H7 (cell line): ENCODE data around the gene IL3. TPM values are rescaled to one million over a fixed set of nuclear protein-coding genes. Genes with fewer than 3 reads are reported as not detected.

ENCODE experiments used
- DNase-seq: peaks from one replicate; pipeline ENCODE4 v3.0.0; 2012
- H3K27me3 ChIP-seq: 2 replicates; pipeline ENCODE4 v1.6.0; 2011; ENCODE audit warnings: mild to moderate bottlenecking, low read length; ENCODE audit not compliant: control insufficient read depth, insufficient read depth
- H3K36me3 ChIP-seq: replicated peaks from 2 replicates; pipeline ENCODE4 v1.5.1; 2011; ENCODE audit warnings: low read length; ENCODE audit not compliant: control insufficient read depth, insufficient read depth
- H3K4me3 ChIP-seq: 2 replicates; pipeline ENCODE4 v1.5.1; 2011; ENCODE audit warnings: low read depth, mild to moderate bottlenecking, control low read depth, low read length, moderate library complexity; ENCODE audit not compliant: insufficient read depth
- total RNA-seq: library from RNA; depleted of rRNA; stranded (reverse); fragments of >200 nt; shearing (Covaris generic); gene quantifications from 2 replicates; pipeline ENCODE4 v1.2.3, GENCODE V29; 2014

The IL3 gene
- total RNA-seq, 1 experiment from 2014 or later = not detected

- no peak for DNase-seq
- H3K4me3 ChIP-seq = no peak overlapping the region
- H3K36me3 ChIP-seq = no peaks in the 10 kb centered on the region
- H3K27me3 ChIP-seq = no peaks in the 10 kb centered on the region; the same call in 1 of the 2 replicates
Measured at GRCh38 chr5:132021654-132022053, 38.8 kb upstream of the IL3 start.

GRCh38 chr5:132022737-132023136, 37.7 kb upstream of the IL3 start:
- no peaks in the 10 kb centered on the region; the same call in 1 of the 2 replicates for H3K27me3 ChIP-seq
- peak; percentile 5 for DNase-seq
- H3K36me3 ChIP-seq = no peaks in the 10 kb centered on the region
- no peak overlapping the region for H3K4me3 ChIP-seq

DNA sequence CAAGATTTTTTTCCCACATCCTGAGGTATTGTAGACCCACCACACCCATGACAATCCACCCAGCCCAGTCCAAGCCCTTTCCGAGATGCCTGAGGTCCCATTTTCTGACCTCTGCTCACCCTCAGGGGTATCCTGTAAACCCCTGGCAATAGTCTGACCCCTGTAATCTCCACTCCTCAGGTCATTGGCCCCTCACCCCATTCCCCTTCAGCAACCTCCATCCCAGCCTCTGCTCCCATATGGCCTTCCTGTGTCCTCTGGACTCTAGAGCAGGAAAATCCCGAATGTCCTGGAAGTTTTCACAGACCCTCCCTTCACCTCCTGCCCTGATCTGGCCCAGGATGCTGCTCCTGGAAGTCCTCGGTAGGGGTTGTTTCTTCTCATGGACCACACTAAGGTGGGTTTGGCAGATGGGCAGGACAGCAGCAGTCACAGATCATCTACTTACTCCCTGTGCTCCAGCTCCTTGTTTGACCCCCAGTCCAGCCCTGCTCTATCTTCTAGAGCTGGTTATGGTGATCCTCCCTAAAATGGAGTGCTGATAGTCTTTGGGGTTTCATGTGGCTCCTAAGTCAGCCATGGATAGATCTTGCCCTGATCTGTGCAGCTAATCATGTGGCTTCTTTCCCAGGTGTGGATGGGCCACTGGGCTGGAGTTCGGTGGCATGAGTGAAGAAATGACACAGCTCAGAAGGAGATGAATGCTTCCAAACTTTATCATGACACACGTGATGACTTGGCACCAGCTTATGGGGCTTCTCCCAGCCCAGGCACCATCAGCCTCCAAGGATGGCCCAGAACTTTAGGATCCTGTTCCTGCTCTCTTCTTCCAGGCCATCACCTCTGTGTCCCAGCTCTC, 37.0 kb upstream of the IL3 start:
- peak; percentile 1 for DNase-seq
- Histone ChIP-seq H3K27me3 (no peaks in the 10 kb centered on the region; the same call in 1 of the 2 replicates), H3K4me3 (no peak overlapping the region), H3K36me3 (no peaks in the 10 kb centered on the region)

DNA sequence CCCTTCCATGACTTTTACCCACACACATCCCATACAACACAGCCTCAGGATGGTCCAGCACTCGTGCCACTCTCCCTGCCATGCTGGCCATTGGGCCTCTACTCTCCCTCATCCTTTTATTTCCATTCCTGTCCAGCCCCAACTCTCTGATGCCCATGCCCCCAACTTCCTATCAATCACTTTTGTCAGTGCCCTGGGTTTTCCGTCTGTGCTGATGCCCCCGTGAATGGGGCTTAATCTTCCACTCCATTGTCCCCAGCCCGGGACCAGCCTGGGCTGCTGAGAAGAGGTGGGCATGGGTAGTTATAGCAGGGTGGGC, 36.4 kb upstream of the IL3 start:
- H3K36me3 ChIP-seq = no peaks in the 10 kb centered on the region
- no peak for DNase-seq

GRCh38 chr5:132024789-132025402, 35.6 kb upstream of the IL3 start:
- Histone ChIP-seq H3K27me3 (no peaks in the 10 kb centered on the region; the same call in 1 of the 2 replicates), H3K4me3 (no peak overlapping the region), H3K36me3 (no peaks in the 10 kb centered on the region)
- peak; percentile 53 for DNase-seq

More for the DNA sequence above, 36.4 kb upstream of the IL3 start:
- H3K27me3 ChIP-seq = no peaks in the 10 kb centered on the region; the same call in 1 of the 2 replicates
- no peak overlapping the region for H3K4me3 ChIP-seq

GRCh38 chr5:132025403-132025971, 35.0 kb upstream of the IL3 start:
- Histone ChIP-seq H3K36me3 (no peaks in the 10 kb centered on the region), H3K27me3 (no peaks in the 10 kb centered on the region; the same call in 1 of the 2 replicates), H3K4me3 (no peak overlapping the region)
- DNase-seq = peak; percentile 0

DNA sequence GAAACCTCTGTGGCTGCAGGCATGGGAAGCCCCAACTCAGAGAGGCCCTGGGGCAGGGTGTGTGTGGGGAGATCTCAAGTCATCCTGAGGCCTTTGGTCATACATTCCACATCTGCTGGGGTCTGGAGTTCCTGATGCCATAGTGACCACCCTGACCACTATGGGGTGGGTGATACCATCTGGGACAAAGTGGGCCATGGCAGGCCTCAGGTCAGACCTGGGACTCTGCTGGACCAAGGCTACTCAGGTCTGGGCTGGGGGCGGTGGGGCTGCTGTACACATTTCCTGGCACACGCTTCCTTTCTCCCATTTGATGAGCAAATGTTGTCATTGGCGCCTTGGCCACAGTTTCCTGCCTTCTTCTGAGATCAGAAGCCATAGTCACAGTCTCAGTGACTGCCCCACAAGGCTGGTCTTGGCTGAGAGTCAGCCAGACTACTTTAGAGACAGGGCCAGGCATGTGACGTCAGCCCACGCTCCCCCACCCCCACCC, 33.9 kb upstream of the IL3 start:
- peak; percentile 1 for DNase-seq
- Histone ChIP-seq H3K27me3 (no peaks in the 10 kb centered on the region), H3K36me3 (no peaks in the 10 kb centered on the region), H3K4me3 (no peak overlapping the region)

DNA sequence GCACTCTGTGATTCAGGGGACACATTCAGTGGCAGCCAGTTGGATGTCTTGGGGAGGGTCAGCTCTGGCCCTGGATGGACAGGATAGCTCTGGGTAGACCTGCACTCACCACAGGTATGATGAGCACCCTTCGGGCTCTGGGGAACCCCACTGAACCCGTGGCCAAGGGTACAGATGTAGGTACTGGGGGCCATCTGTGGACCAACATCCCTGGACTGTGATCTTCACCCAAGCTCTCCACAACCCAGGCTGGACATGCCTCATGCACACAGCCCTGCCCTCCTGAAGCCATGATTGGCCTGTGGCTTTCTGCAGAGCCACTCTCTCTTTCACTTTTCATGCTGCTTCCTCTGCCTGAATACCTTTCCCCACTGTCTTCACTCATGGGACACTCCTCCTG, 33.4 kb upstream of the IL3 start:
- H3K4me3 ChIP-seq = no peak overlapping the region
- DNase-seq = peak; percentile 1
- H3K36me3 ChIP-seq = no peaks in the 10 kb centered on the region

DNA sequence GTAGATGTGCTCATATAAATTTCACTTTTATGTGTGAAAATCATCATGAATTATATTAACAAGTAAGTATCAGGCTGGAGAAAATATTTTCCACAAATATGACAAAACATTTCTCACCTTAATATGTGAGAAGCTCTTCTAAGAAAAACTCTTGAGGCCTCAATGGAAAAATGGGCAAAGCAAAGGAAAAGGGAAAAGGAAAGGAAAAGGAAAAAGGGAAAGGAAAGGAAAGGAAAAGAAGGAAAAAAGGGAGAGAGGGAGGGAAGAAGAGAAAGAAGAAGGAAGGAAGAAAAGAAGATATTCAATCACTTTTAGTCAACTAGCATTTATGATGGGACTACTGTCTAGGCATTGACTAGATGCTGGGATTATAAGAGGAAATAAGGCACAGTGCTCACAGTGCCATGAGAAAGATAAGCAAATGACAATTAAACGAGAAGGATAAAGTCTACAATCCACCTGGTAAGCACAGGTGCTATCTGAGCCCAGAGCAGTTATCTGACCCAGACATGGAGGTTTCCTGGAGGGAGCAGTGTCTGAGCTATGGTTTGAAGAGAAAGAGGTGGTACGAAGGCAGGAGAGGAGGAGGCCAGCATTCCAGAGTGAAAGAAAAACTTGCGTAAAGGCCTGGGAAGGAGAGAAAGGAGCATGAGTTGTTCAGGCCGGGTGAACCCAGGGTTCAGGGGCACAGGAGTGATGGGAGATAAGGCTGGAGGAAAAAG, 30.7 kb upstream of the IL3 start:
- Histone ChIP-seq H3K27me3 (no peaks in the 10 kb centered on the region), H3K4me3 (no peak overlapping the region), H3K36me3 (no peaks in the 10 kb centered on the region)
- DNase-seq = peak; percentile 2

More for the DNA sequence above, 33.4 kb upstream of the IL3 start:
- no peaks in the 10 kb centered on the region for H3K27me3 ChIP-seq

- no peak for DNase-seq
- no peaks in the 10 kb centered on the region for H3K36me3 ChIP-seq
- H3K4me3 ChIP-seq = no peak overlapping the region
- H3K27me3 ChIP-seq = no peaks in the 10 kb centered on the region
Measured at GRCh38 chr5:132030610-132031009, 29.8 kb upstream of the IL3 start.

DNA sequence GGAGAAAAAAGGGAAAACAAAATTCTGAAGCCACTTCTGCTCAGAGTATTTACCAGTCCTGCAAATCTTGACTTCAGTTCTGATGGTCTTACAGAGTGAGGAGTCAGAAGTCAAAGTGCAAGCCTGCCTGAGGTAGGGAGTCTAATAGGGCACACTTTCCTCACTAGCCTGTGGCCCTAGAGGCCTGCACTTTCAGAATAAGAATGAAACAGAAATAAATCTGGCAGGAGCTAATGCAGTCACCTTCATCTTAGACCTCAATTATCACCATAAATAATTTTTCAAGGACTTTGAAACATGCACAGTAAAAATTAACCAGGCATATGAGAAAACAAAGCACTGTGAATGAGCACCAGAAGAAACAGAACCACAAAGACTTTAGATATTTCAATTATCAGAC, 28.3 kb upstream of the IL3 start:
- no peak for DNase-seq
- Histone ChIP-seq H3K36me3 (no peaks in the 10 kb centered on the region), H3K4me3 (no peak overlapping the region), H3K27me3 (no peaks in the 10 kb centered on the region)

DNA sequence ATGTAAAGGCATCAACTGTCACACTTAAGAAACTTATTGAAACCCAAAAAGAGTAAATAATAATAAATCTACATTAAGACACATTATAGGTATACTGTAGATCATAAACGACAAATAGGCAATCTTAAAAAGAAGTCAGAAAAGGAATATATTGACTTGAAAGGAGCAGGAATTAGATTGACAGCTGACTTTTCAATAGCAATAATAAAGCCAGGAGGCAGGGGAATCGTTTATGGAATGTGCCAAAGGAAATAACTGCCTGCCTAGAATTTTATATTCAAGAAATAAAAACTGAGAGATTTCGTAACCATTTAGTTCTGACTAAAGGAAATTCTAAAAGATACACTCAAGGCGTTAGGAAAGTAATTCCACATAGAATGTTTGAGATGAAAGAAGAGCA, 27.3 kb upstream of the IL3 start:
- no peaks in the 10 kb centered on the region for H3K36me3 ChIP-seq
- no peak for DNase-seq
- H3K4me3 ChIP-seq = no peak overlapping the region
- H3K27me3 ChIP-seq = no peaks in the 10 kb centered on the region

DNA sequence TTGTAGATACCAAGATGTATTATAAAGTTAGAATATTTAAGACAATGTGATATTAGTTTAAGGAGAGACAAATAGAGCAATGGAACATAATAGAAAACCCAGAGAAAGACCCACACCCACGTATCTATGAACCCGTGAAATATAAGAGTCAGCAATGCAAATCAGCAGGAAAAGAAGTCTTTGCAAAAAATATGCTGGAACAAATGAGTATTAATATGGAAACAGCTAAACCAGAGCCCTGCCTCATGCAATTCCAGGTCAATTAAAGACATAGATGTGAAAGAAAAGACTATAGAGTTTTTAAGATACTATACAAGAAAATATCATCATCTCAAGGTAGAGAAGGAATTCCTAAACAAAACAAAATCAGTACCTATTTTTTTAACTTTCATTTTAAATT, 23.1 kb upstream of the IL3 start:
- no peak overlapping the region for H3K4me3 ChIP-seq
- no peaks in the 10 kb centered on the region for H3K36me3 ChIP-seq
- no peaks in the 10 kb centered on the region for H3K27me3 ChIP-seq
- no peak for DNase-seq

- Histone ChIP-seq H3K4me3 (no peak overlapping the region), H3K36me3 (no peaks in the 10 kb centered on the region), H3K27me3 (no peaks in the 10 kb centered on the region)
- no peak for DNase-seq
Measured at GRCh38 chr5:132044207-132044606, 16.2 kb upstream of the IL3 start.
